Islet precursor cell (in vitro differentiated cells): ENCODE data around the gene LTO1.

Experiments
- DNase-seq: peaks from one replicate; pipeline ENCODE4 v3.0.0-alpha.2; 2018

Gene LTO1, protein sequence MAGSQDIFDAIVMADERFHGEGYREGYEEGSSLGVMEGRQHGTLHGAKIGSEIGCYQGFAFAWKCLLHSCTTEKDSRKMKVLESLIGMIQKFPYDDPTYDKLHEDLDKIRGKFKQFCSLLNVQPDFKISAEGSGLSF

GRCh38 chr11:69674886-69675714, at the start of gene LTO1:
LTO1 (minus strand) TSS chr11:69675353; CDS start chr11:69675239, 114 bp downstream.
- DNase-seq, result peak; percentile 98

DNA sequence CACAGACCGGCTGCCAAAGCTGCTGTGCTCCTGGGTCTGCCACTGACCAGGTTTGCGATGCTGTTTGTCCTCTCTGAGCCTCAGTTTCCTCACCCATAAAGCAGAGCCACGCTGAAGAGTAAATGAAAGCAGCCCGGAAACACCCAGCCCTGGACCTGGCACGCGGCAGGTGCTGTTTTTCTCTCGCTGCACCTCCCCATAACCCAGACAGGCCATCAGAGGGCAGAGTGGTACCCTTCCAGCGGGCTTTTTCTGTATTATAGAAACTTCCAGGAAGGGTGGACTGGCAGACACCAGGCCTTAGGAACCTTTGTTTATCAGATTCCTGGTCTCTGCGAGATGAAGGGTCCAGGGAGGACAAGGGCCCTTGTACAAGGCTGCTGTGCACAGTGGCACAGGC, 46.6 kb upstream of the LTO1 start:
- peak; percentile 58 for DNase-seq

DNA sequence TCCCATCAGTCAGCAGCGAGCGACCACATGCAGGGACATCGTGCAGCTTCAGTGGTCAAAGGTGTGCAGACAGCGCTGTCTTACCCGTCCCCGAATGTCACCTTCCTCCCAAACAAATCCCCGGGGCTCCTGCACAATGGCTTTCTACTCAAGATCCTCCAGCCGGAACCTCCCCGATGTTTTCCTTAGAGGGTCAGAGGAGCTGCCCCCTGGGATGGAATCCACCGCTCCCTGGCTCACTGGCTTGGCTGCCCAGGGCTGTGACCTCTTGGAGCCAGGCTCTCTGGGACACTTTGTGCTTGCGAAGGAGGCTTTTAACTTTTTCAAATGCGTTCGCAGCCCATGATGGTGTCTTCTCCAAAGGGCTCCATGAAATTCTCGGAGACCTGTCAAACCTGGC, 46.0 kb upstream of the LTO1 start:
- peak; percentile 42 for DNase-seq

GRCh38 chr11:69718912-69719311, 43.8 kb upstream of the LTO1 start:
- no peak for DNase-seq

DNA sequence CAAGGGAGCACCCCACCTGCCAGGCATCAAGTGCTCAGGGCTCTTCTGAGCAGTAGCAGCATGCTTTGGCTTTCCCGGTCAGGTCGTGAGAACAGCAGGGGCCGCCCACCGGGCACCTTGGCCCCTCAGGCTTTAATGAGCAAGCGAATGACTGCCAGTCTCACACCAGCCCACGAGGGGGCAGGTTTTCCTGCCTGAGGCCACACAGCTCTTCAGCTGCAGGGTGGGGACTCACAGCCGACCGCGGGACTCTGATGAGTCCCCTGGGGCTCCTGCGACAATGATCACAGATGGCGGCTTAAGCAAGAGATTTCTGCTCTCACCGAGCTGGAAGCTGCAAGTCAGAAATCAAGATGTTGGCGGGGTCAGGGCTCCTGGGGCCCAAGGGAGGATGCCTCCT, 43.0 kb upstream of the LTO1 start:
- peak; percentile 86 for DNase-seq

DNA sequence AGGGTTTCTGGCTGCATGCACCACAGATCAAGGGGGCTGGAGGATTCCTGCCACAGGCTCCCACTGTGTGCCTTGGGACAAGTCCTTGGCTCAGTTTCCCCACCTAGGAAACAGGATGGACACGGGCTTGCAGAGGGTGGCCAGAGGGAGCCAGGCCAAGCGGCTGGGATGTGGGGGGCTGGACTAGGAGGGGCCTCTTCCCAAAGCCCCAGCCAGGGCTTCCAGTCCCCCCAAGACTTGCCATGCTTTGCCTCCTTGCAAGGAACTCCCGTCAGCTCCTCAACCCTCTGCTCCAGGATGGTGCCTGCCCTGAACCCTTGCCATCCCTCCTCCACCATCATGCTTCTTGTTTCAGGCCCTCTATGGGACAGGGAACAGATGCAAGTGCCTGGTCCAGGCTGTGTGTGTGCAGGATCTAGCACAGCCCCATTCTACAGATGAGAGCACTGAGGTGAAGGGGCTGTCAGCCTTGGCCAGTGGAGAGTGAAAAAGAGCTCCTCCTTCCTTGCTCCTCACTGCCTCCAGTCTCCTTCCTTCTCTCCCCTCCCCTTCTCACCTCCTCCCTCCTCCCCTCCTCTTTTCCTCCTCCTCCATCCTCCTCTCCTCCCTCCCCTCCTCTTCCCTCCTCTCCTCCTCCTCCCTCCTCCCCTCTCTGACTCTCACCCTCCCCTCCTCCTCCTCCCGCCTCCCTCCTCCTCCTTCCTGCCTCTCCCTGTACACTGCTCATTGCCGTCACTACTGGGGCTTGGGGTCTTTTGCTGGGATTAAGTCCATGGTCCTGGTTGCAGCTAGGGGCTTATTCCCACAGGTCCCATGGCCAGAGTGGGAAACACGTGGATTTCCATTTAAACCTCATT, 42.0 kb upstream of the LTO1 start:
- no peak for DNase-seq

DNA sequence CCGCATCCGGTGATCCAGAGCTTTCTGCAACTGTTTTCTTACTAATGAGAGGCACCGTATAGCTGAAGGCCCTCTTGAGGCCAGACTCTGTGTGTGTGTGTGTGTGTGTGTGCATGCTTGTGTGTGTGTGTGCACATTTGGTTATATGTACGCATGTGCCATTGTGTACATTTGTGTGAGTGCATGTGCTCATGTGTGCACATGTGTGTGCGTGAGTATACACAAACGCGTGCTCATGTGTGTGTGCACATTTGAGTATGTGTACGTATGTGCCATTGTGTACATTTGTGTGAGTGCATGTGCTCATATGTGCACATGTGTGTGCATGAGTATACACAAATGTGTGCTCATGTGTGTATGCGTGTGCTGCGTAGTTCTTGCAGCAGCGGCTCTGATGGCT, 40.9 kb upstream of the LTO1 start:
- DNase-seq, result no peak

- DNase-seq, result no peak
Measured at GRCh38 chr11:69715446-69715845, 40.3 kb upstream of the LTO1 start.

GRCh38 chr11:69711822-69712801, 37.0 kb upstream of the LTO1 start:
- DNase-seq, result peak; percentile 52

DNA sequence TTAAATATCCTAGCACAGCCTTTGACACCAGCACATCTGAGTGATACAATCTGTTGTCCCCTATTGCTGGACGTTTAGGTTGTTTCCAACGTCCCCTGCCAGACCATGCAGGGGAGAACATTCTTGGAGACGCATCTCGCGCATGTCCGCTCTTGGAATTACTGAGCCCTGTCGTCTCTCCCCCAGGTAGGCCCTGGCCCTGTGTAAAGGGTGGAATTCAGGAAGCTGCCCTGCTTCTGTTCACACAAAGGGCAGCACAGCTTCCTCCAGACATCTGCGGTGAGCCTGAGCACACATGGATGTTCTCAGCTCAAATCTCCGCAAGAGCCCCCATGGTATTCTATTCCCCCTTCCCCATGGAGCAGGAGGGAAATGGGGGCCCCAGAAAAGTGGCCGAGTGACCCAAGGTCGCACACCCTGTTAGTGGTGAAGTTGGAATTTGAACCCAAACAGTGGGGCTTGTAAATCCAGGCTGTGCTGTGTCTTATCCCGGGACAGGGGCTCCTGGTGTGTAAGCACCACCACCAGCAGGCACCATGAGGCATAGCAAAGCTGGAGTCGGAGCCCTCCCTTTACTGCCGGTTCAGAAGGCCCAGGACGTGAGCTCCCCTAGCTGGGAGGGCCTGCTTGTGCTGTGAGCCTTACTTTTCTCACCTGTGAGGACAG, 33.7 kb upstream of the LTO1 start:
- DNase-seq, result peak; percentile 73

DNA sequence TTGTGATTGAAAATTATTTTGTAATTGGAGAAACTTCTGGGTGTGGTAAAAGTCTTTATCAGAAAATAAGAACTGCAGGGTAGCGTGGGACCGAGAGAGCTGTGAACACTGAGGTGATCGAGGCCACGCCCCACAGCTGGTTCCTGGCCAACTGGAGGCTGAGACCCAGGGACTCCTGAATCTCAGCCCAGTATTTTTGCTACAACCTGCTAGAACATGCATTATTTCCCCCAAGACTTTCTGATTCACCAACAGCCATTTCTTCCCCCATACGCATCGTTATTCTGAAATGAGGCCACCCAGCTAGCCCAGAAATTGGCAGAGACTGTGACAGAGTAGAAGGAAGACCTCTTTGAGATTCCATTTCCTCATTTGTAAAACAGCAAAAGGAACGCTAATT, 32.0 kb upstream of the LTO1 start:
- DNase-seq, result no peak

GRCh38 chr11:69705901-69706787, 31.0 kb upstream of the LTO1 start:
- no peak for DNase-seq

DNA sequence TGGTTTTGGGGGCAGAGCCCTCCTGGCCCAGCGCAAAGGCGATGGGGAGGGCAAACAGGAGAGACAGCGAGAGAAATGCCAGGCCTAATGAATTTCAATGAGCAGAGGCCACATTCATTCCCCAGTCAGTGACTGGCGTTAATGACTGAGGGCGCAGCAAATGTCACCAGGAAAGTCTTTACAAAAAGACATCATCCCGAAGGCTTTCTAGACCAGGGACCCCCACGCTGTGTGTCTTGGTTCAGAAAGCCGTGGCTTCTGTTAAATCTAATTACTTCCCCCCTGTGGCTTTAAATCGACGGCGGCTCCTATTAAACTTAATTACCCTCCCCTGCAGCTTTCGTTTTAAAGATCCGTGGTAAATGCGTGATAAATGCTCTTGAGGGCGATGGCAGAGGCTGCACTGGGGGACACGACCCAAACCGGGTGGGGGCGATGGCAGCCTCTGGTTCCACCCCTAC, 30.2 kb upstream of the LTO1 start:
- no peak for DNase-seq

- peak; percentile 75 for DNase-seq
Measured at GRCh38 chr11:69704508-69705253, 29.5 kb upstream of the LTO1 start.

- no peak for DNase-seq
Measured at GRCh38 chr11:69703768-69704507, 28.8 kb upstream of the LTO1 start, which contains the start of gene FGF19. FGF19 (minus strand) TSS chr11:69704022; CDS start chr11:69703876, 146 bp downstream.

GRCh38 chr11:69703453-69703767, 28.3 kb upstream of the LTO1 start:
- DNase-seq, result no peak

GRCh38 chr11:69702769-69703452, 27.8 kb upstream of the LTO1 start:
- DNase-seq, result no peak

GRCh38 chr11:69702239-69702691, 27.1 kb upstream of the LTO1 start:
- peak; percentile 75 for DNase-seq
